HepG2 (cell line): Measurements from ENCODE around the gene GADL1.

Experiments
- BHLHE40 ChIP-seq: IDR thresholded peaks from 2 replicates; pipeline ENCODE4 v1.6.1; 2011; ENCODE audit warnings: low read length, improper control_type of control experiment
- CTCF ChIP-seq: sonication (generic); formaldehyde crosslinking; IDR thresholded peaks from 2 replicates; pipeline ENCODE4 v1.5.0; 2020; ENCODE audit warnings: mild to moderate bottlenecking, missing genetic modification reagents, moderate library complexity
- FLYWCH1 ChIP-seq: sonication (generic); formaldehyde crosslinking; IDR thresholded peaks from 2 replicates; pipeline ENCODE4 v1.8.1; 2023; ENCODE audit warnings: mild to moderate bottlenecking, missing genetic modification reagents
- SIN3A ChIP-seq: IDR thresholded peaks from 2 replicates; pipeline ENCODE4 v1.6.1; 2011; ENCODE audit warnings: low read depth, mild to moderate bottlenecking, control low read depth, low read length, borderline replicate concordance
- SP1 ChIP-seq, 2 experiments: fragments of 450-650 bp in 1 of 2; sonication (generic) in 1 of 2; formaldehyde crosslinking in 1 of 2; IDR thresholded peaks; 2 replicates each; pipeline versions ENCODE4 v1.4.0 to v1.6.1; 2016 to 2020; ENCODE audit warnings: missing genetic modification reagents in 1 of 2
- ZNF121 ChIP-seq: sonication (generic); formaldehyde crosslinking; IDR thresholded peaks from 2 replicates; pipeline ENCODE4 v1.5.0; 2020; ENCODE audit warnings: mild to moderate bottlenecking, missing genetic modification reagents
- ZNF274 ChIP-seq: sonication (generic); formaldehyde crosslinking; IDR thresholded peaks from 2 replicates; pipeline ENCODE4 v1.5.1; 2020; ENCODE audit warnings: mild to moderate bottlenecking, missing genetic modification reagents
- ZNF496 ChIP-seq: sonication (generic); formaldehyde crosslinking; IDR thresholded peaks from 2 replicates; pipeline ENCODE4 v1.8.1; 2023; ENCODE audit warnings: mild to moderate bottlenecking, moderate library complexity, missing genetic modification reagents; ENCODE audit not compliant: insufficient replicate concordance
- ZNF883 ChIP-seq: sonication (generic); formaldehyde crosslinking; IDR thresholded peaks from 2 replicates; pipeline ENCODE4 v1.5.1; 2020; ENCODE audit warnings: mild to moderate bottlenecking, missing genetic modification reagents; ENCODE audit errors: not compliant biosample characterization

DNA sequence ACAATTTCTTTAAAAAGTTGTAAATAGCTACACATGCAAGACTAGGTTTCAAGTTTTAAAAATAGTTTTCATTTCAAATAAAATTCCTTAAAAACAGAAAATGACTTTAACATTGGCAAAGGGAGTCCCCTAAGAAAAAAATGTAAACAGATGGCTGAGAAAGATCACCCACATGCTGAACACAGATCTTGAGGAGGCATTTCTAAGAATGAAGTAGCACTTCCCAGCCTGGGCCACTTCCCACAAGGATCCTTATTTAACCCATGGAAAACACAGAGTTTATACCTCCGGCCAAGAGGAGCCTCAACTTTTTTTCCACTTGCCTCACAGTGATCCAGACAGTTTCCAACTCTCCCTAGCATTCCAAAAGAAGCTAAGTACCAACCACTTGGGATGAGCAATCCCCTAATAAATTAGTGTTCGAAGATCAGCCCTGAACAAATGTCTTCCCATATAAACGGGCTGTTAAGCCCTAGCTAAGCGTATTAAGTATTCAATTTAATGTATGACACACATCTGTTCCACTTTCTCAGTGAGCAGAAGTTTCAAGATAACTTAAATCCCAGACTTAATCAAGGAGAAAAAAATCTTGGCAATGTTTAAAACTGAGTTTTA lies 61.4 kb downstream of the GADL1 start:
- no peak for TF ChIP-seq ZNF883 (CRISPR knock-in tag)
- TF ChIP-seq ZNF496 (CRISPR knock-in tag) = no peak
- TF ChIP-seq FLYWCH1 (CRISPR knock-in tag) = no peak
- TF ChIP-seq ZNF274 (CRISPR knock-in tag) = no peak
- TF ChIP-seq CTCF (CRISPR knock-in tag) = no peak
- TF ChIP-seq BHLHE40 = no peak
- TF ChIP-seq SIN3A = no peak
- TF ChIP-seq ZNF121 (CRISPR knock-in tag) = no peak
- TF ChIP-seq SP1 (IDR thresholded peaks at IDR 0.05) = no peak
- TF ChIP-seq SP1 (CRISPR knock-in tag; IDR thresholded peaks at IDR 0.05) = no peak
